HEK293 (cell line): ENCODE data around the gene CCDC170.

ENCODE experiments used
- CTCF ChIA-PET: fragments of 350-600 bp; formaldehyde crosslinking; extraction: SDS; loops from one replicate; lab custom pipeline; 2021; ENCODE audit warnings: antibody characterized with exemption; lab: Yijun Ruan, JAX
- POLR2A ChIA-PET: fragments of 300-600 bp; formaldehyde crosslinking; extraction: SDS; loops from one replicate; lab custom pipeline; 2020; ENCODE audit warnings: antibody characterized with exemption, inconsistent platforms; lab: Yijun Ruan, JAX
- H3K27ac ChIP-seq: fragments of 200-500 bp; sonication (Bioruptor generic); 2 replicates; pipeline ENCODE4 v1.5.1; 2014; ENCODE audit warnings: low read depth, low read length, control low read depth, inconsistent platforms; ENCODE audit errors: extremely low read depth
- H3K36me3 ChIP-seq, 2 experiments: fragments of 200-500 bp in 1 of 2; sonication (Bioruptor generic) in 1 of 2; 1 replicate in 1 of 2; 2 replicates in 1 of 2; pipeline ENCODE4 v1.5.1; 2014 to 2017; ENCODE audit warnings: inconsistent platforms in 2 of 2, low read length in 2 of 2; ENCODE audit not compliant: control insufficient read depth in 2 of 2, insufficient read depth in 1 of 2
- H3K4me1 ChIP-seq: fragments of 200-500 bp; sonication (Bioruptor generic); 2 replicates; pipeline ENCODE4 v1.5.1; 2014; ENCODE audit warnings: mild to moderate bottlenecking, low read length, inconsistent platforms; ENCODE audit not compliant: control insufficient read depth, insufficient read depth
- H3K4me3 ChIP-seq: 2 replicates; pipeline ENCODE4 v1.5.1; 2011; ENCODE audit warnings: low read depth, mild to moderate bottlenecking, control low read depth, low read length, moderate library complexity
- H3K9me3 ChIP-seq: fragments of 200-500 bp; sonication (Bioruptor generic); 2 replicates; pipeline ENCODE4 v1.5.1; 2014; ENCODE audit warnings: low read depth, low read length, inconsistent platforms; ENCODE audit not compliant: control insufficient read depth, insufficient read depth
- MZF1 ChIP-seq: fragments of 450-650 bp; formaldehyde crosslinking; IDR thresholded peaks from 2 replicates; pipeline ENCODE4 v1.5.1; 2017; ENCODE audit warnings: missing biosample characterization, missing genetic modification characterization, borderline replicate concordance
- PRDM4 ChIP-seq: fragments of 450-650 bp; formaldehyde crosslinking; IDR thresholded peaks from 2 replicates; pipeline ENCODE4 v1.5.1; 2017; ENCODE audit warnings: missing biosample characterization, missing genetic modification characterization
- REPIN1 ChIP-seq: fragments of 450-650 bp; formaldehyde crosslinking; IDR thresholded peaks from 2 replicates; pipeline ENCODE4 v1.5.1; 2017; ENCODE audit warnings: missing biosample characterization, missing genetic modification characterization, low read depth
- SCRT2 ChIP-seq: fragments of 450-650 bp; formaldehyde crosslinking; IDR thresholded peaks from 2 replicates; pipeline ENCODE4 v1.5.1; 2016; ENCODE audit warnings: missing biosample characterization, missing genetic modification characterization
- ZBTB48 ChIP-seq: fragments of 450-650 bp; formaldehyde crosslinking; IDR thresholded peaks from 2 replicates; pipeline ENCODE4 v1.5.1; 2016; ENCODE audit warnings: missing biosample characterization, missing genetic modification characterization
- ZBTB49 ChIP-seq: fragments of 450-650 bp; formaldehyde crosslinking; IDR thresholded peaks from 2 replicates; pipeline ENCODE4 v1.5.1; 2016; ENCODE audit warnings: missing biosample characterization, missing genetic modification characterization, low read depth
- ZBTB8A ChIP-seq: fragments of 450-650 bp; formaldehyde crosslinking; IDR thresholded peaks from 2 replicates; pipeline ENCODE4 v1.5.1; 2016; ENCODE audit warnings: missing biosample characterization, missing genetic modification characterization
- ZNF138 ChIP-seq: fragments of 450-650 bp; formaldehyde crosslinking; IDR thresholded peaks from 2 replicates; pipeline ENCODE4 v1.5.1; 2016; ENCODE audit warnings: missing biosample characterization, missing genetic modification characterization, borderline replicate concordance
- ZNF24 ChIP-seq: fragments of 450-650 bp; formaldehyde crosslinking; IDR thresholded peaks from 2 replicates; pipeline ENCODE4 v1.5.1; 2016; ENCODE audit warnings: missing biosample characterization, missing genetic modification characterization
- ZNF354C ChIP-seq: fragments of 450-650 bp; formaldehyde crosslinking; IDR thresholded peaks from 2 replicates; pipeline ENCODE4 v1.5.1; 2016; ENCODE audit warnings: missing biosample characterization, missing genetic modification characterization, low read depth, borderline replicate concordance
- ZNF404 ChIP-seq: fragments of 450-650 bp; formaldehyde crosslinking; IDR thresholded peaks from 2 replicates; pipeline ENCODE4 v1.5.1; 2017; ENCODE audit warnings: missing biosample characterization, missing genetic modification characterization
- ZNF426 ChIP-seq: fragments of 450-650 bp; formaldehyde crosslinking; IDR thresholded peaks from 2 replicates; pipeline ENCODE4 v1.5.1; 2017; ENCODE audit warnings: missing biosample characterization, missing genetic modification characterization, mild to moderate bottlenecking, inconsistent platforms, moderate library complexity
- ZNF488 ChIP-seq: fragments of 450-650 bp; formaldehyde crosslinking; IDR thresholded peaks from 2 replicates; pipeline ENCODE4 v1.5.1; 2016; ENCODE audit warnings: missing biosample characterization, missing genetic modification characterization
- ZNF510 ChIP-seq: fragments of 450-650 bp; formaldehyde crosslinking; IDR thresholded peaks from 2 replicates; pipeline ENCODE4 v1.5.1; 2018; ENCODE audit warnings: mild to moderate bottlenecking, missing genetic modification characterization, missing biosample characterization; ENCODE audit not compliant: insufficient replicate concordance
- ZNF513 ChIP-seq: fragments of 450-650 bp; IDR thresholded peaks from 2 replicates; pipeline ENCODE4 v1.5.1; 2018; ENCODE audit warnings: missing biosample characterization, missing genetic modification characterization
- ZNF561 ChIP-seq: fragments of 450-650 bp; IDR thresholded peaks from 2 replicates; pipeline ENCODE4 v1.5.1; 2018; ENCODE audit warnings: missing biosample characterization, missing genetic modification characterization, borderline replicate concordance
- ZNF580 ChIP-seq: fragments of 450-650 bp; formaldehyde crosslinking; IDR thresholded peaks from 2 replicates; pipeline ENCODE4 v1.5.1; 2016; ENCODE audit warnings: missing biosample characterization, missing genetic modification characterization
- ZNF623 ChIP-seq: fragments of 450-650 bp; formaldehyde crosslinking; IDR thresholded peaks from 2 replicates; pipeline ENCODE4 v1.5.1; 2016; ENCODE audit warnings: missing biosample characterization, missing genetic modification characterization
- ZNF626 ChIP-seq: fragments of 450-650 bp; sonication (Bioruptor Pico); formaldehyde crosslinking; IDR thresholded peaks from 2 replicates; pipeline ENCODE4 v1.5.1; 2018; ENCODE audit warnings: missing biosample characterization, missing genetic modification characterization, inconsistent platforms
- ZNF677 ChIP-seq: fragments of 450-650 bp; IDR thresholded peaks from 2 replicates; pipeline ENCODE4 v1.5.0; 2018; ENCODE audit warnings: missing biosample characterization, mild to moderate bottlenecking, missing genetic modification characterization, moderate library complexity
- ZSCAN30 ChIP-seq: fragments of 450-650 bp; IDR thresholded peaks from 2 replicates; pipeline ENCODE4 v1.5.1; 2018; ENCODE audit warnings: missing biosample characterization, mild to moderate bottlenecking, missing genetic modification characterization, moderate library complexity
- ZSCAN5A ChIP-seq: fragments of 450-650 bp; formaldehyde crosslinking; IDR thresholded peaks from 2 replicates; pipeline ENCODE4 v1.5.1; 2016; ENCODE audit warnings: missing biosample characterization, missing genetic modification characterization

Gene CCDC170

GRCh38 chr6:151451417-151451949 lies 42.3 kb upstream of the CCDC170 start (continued):
- no peak for TF ChIP-seq PRDM4
- TF ChIP-seq MZF1 (tag by site-specific recombination): no peak
- no peak for TF ChIP-seq ZBTB49
- TF ChIP-seq ZNF677: no peak
- TF ChIP-seq SCRT2 (tag by site-specific recombination): no peak
- no peak for TF ChIP-seq ZNF138 (tag by site-specific recombination)
- TF ChIP-seq ZNF24 (tag by site-specific recombination): no peak
- TF ChIP-seq ZNF626 (tag by site-specific recombination): no peak
- TF ChIP-seq ZNF404 (tag by site-specific recombination): no peak
- TF ChIP-seq ZNF488: no peak
- no peak for TF ChIP-seq ZNF580
- 0 out of 2 replicates have a peak, but pooled peaks have one; percentile 7 for TF ChIP-seq ZSCAN30 (tag by site-specific recombination)
- no peak for TF ChIP-seq ZNF513 (tag by site-specific recombination)
- no peak for TF ChIP-seq ZNF354C (tag by site-specific recombination)

GRCh38 chr6:151451950-151452749 lies 41.7 kb upstream of the CCDC170 start, which contains the start of gene RMND1:
Gene RMND1 (minus strand): TSS chr6:151452126. CDS start chr6:151445811, 6,315 bp downstream.
- peak within 1 kb of the TSS; percentile 85 for H3K27ac ChIP-seq
- peak within 1 kb of the TSS; percentile 97 for H3K4me3 ChIP-seq
- CTCF ChIA-PET: interaction anchor here (0.6 to 1.3 kb wide), 5 partner anchors 22 to 1540 kb away, joined by 3 to 5 read pairs (median 3); no protein-coding TSS in a partner anchor
- POLR2A ChIA-PET: interaction anchor here (0.5 to 2.1 kb wide), 11 partner anchors 10 to 850 kb away, joined by 3 to 22 read pairs (median 4); partner anchors contain the start of genes CCDC170 and ZBTB2
- peaks cover 0 to 12% of the 10 kb centered on the region in 2 experiments; a peak in 1 of 3 replicates for H3K36me3 ChIP-seq
- H3K9me3 ChIP-seq: no peaks in the 10 kb centered on the region
- H3K4me1 ChIP-seq: peaks cover 4% of the 10 kb centered on the region; the same call in 1 of the 2 replicates
- TF ChIP-seq REPIN1 (tag by site-specific recombination) (no peak), ZNF510 (no peak), ZNF561 (peak; percentile 77; the same call in 1 of the 2 replicates), PRDM4 (peak; percentile 70), ZNF426 (tag by site-specific recombination) (no peak), ZNF623 (tag by site-specific recombination) (0 out of 2 replicates have a peak, but pooled peaks have one; percentile 8), ZNF626 (tag by site-specific recombination) (no peak), ZBTB48 (tag by site-specific recombination) (peak; percentile 99), ZBTB8A (tag by site-specific recombination) (peak; percentile 84), ZSCAN5A (tag by site-specific recombination) (peak; percentile 35; the same call in 1 of the 2 replicates)
